GM23338 (cell line): ENCODE measurements around the gene SLC26A1. TPM values are rescaled to one million over a fixed set of nuclear protein-coding genes. Genes with fewer than 3 reads are reported as not detected.

Experiments used
- ATAC-seq: fragments of 200-7000 bp; cut with Tn5 transposase; 3 replicates; pipeline ENCODE4 v1.9.1; 2020
- DNase-seq: peaks from one replicate; pipeline ENCODE4 v3.0.0-alpha.2; 2015; ENCODE audit warnings: low spot score
- H2AFZ ChIP-seq: fragments of 200-600 bp; sonication (generic); 2 replicates; pipeline ENCODE4 v1.8.0; 2016; ENCODE audit warnings: antibody characterized with exemption, mild to moderate bottlenecking, moderate library complexity
- H3F3A ChIP-seq: fragments of 200-600 bp; sonication (generic); replicated peaks from 2 replicates; pipeline ENCODE4 v1.8.0; 2017; ENCODE audit warnings: antibody characterized with exemption, mixed run types, low read depth
- H3K27ac ChIP-seq: fragments of 200-600 bp; sonication (generic); 2 replicates; pipeline ENCODE4 v1.6.1; 2016; ENCODE audit warnings: low read depth
- H3K27me3 ChIP-seq: fragments of 200-600 bp; sonication (generic); 2 replicates; pipeline ENCODE4 v1.8.0; 2016; ENCODE audit warnings: mild to moderate bottlenecking, mixed run types, moderate library complexity; ENCODE audit not compliant: insufficient read depth
- H3K36me3 ChIP-seq: fragments of 200-600 bp; sonication (generic); 2 replicates; pipeline ENCODE4 v1.8.0; 2016; ENCODE audit warnings: mild to moderate bottlenecking; ENCODE audit not compliant: insufficient read depth
- H3K4me1 ChIP-seq: fragments of 200-600 bp; sonication (generic); 2 replicates; pipeline ENCODE4 v1.8.0; 2016; ENCODE audit warnings: mild to moderate bottlenecking, moderate library complexity; ENCODE audit not compliant: insufficient read depth
- H3K4me2 ChIP-seq: fragments of 200-600 bp; sonication (generic); 2 replicates; pipeline ENCODE4 v1.7.1; 2017; ENCODE audit warnings: mixed run types
- H3K4me3 ChIP-seq: fragments of 200-600 bp; sonication (generic); 2 replicates; pipeline ENCODE4 v1.6.1; 2016; ENCODE audit warnings: mixed run types
- H3K79me2 ChIP-seq: fragments of 200-600 bp; sonication (generic); replicated peaks from 2 replicates; pipeline ENCODE4 v1.8.0; 2017; ENCODE audit warnings: mild to moderate bottlenecking; ENCODE audit not compliant: insufficient read depth
- H3K9me2 ChIP-seq: fragments of 200-600 bp; sonication (generic); 2 replicates; pipeline ENCODE4 v1.8.0; 2017; ENCODE audit not compliant: insufficient read depth
- H4K20me1 ChIP-seq: fragments of 200-600 bp; sonication (generic); replicated peaks from 2 replicates; pipeline ENCODE4 v1.8.0; 2017; ENCODE audit warnings: mild to moderate bottlenecking; ENCODE audit not compliant: insufficient read depth
- H3K27ac Mint-ChIP-seq: 2 replicates; pipeline ENCODE4 v1.8.0; 2020; ENCODE audit warnings: inconsistent platforms, mild to moderate bottlenecking, moderate library complexity, mixed read lengths
- H3K27me3 Mint-ChIP-seq: 3 replicates; pipeline ENCODE4 v1.8.0; 2022; ENCODE audit warnings: low read depth, mild to moderate bottlenecking, moderate library complexity, mixed read lengths, inconsistent platforms; ENCODE audit not compliant: insufficient read depth, poor library complexity
- H3K36me3 Mint-ChIP-seq: 3 replicates; pipeline ENCODE4 v1.8.0; 2021; ENCODE audit warnings: low read depth, mild to moderate bottlenecking, inconsistent platforms, moderate library complexity, mixed read lengths
- H3K4me1 Mint-ChIP-seq: 3 replicates; pipeline ENCODE4 v1.8.0; 2020; ENCODE audit warnings: mild to moderate bottlenecking, inconsistent platforms, mixed read lengths
- H3K4me3 Mint-ChIP-seq: 3 replicates; pipeline ENCODE4 v1.8.0; 2021; ENCODE audit warnings: moderate library complexity, mild to moderate bottlenecking, inconsistent platforms, mixed read lengths
- H3K9me3 Mint-ChIP-seq: 3 replicates; pipeline ENCODE4 v1.8.0; 2020; ENCODE audit warnings: moderate library complexity, mild to moderate bottlenecking, inconsistent platforms, mixed read lengths
- CREB1 ChIP-seq: fragments of 250-450 bp; sonication (Bioruptor Pico); IDR thresholded peaks from 2 replicates; pipeline ENCODE4 v1.5.0; 2020; ENCODE audit warnings: low read depth, mild to moderate bottlenecking, moderate library complexity
- EZH2phosphoT487 ChIP-seq: fragments of 200-600 bp; sonication (generic); IDR thresholded peaks from one replicate; pipeline ENCODE4 v1.8.1; 2018; ENCODE audit warnings: antibody characterized with exemption; ENCODE audit not compliant: unreplicated experiment
- JUNB ChIP-seq: IDR thresholded peaks from one replicate; pipeline ENCODE4 v1.6.1; 2016; ENCODE audit warnings: antibody characterized with exemption; ENCODE audit not compliant: unreplicated experiment
- NANOG ChIP-seq: IDR thresholded peaks from 2 replicates; pipeline ENCODE4 v1.6.1; 2016; ENCODE audit warnings: antibody characterized with exemption, borderline replicate concordance
- POLR2AphosphoS5 ChIP-seq: IDR thresholded peaks from 2 replicates; pipeline ENCODE4 v1.6.1; 2016; ENCODE audit warnings: antibody characterized with exemption, low read depth
- ZNF114 ChIP-seq: fragments of 250-450 bp; sonication (Bioruptor Pico); IDR thresholded peaks from 2 replicates; pipeline ENCODE4 v1.5.0; 2020; ENCODE audit warnings: mild to moderate bottlenecking, moderate library complexity
- ZNF331 ChIP-seq: fragments of 250-450 bp; sonication (Bioruptor Pico); IDR thresholded peaks from 2 replicates; pipeline ENCODE4 v1.5.0; 2020; ENCODE audit warnings: low read depth, mild to moderate bottlenecking, moderate library complexity
- polyA plus RNA-seq: library from polyadenylated mRNA; unstranded; fragments of >200 nt; fragmentation: Nextera tagmentation; extraction: Ambion mirVana; gene quantifications from 2 replicates; pipeline ENCODE4 v1.2.1, GENCODE V29; 2016
- total RNA-seq: library from RNA; depleted of rRNA; stranded (reverse); fragments of >200 nt; shearing (Covaris generic); gene quantifications from 2 replicates; pipeline ENCODE4 v1.2.3, GENCODE V29; 2014
- TF ChIP-seq, protein P1 (sequence below): fragments of 250-450 bp; sonication (Bioruptor Pico); IDR thresholded peaks from 2 replicates; pipeline ENCODE4 v1.5.0; 2020; ENCODE audit warnings: mild to moderate bottlenecking, moderate library complexity
- TF ChIP-seq, protein P2 (sequence below), 2 experiments: fragments of 200-600 bp in 1 of 2; sonication (generic) in 1 of 2; conservative IDR thresholded peaks; 2 replicates each; pipeline versions ENCODE4 v1.5.1 to v1.6.1; 2016 to 2017; ENCODE audit warnings: antibody characterized with exemption in 2 of 2, low read depth in 2 of 2, mild to moderate bottlenecking in 2 of 2, moderate library complexity in 1 of 2

The SLC26A1 gene
- total and polyA plus RNA-seq, 2 experiments from 2014 or later = 0.10 to 0.27 TPM

DNA sequence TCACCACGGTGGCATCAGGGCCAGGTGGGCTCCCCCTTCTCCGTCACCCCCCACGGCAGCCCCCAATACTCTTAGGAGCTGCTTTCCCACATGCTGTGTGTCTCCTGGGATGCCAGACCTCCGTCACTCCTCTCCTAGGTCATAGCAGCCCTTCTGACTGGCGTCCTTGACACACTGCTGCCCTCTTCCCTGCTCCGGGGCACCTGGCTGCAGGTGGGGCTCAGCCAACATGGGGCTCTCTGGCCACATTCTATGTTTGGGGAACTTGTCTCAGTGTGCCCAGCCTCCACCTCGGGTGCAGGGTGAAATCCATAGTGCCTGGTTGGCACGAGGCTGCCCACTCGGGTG, 47.1 kb downstream of the SLC26A1 start (continued):
- TF ChIP-seq, protein P1, sequence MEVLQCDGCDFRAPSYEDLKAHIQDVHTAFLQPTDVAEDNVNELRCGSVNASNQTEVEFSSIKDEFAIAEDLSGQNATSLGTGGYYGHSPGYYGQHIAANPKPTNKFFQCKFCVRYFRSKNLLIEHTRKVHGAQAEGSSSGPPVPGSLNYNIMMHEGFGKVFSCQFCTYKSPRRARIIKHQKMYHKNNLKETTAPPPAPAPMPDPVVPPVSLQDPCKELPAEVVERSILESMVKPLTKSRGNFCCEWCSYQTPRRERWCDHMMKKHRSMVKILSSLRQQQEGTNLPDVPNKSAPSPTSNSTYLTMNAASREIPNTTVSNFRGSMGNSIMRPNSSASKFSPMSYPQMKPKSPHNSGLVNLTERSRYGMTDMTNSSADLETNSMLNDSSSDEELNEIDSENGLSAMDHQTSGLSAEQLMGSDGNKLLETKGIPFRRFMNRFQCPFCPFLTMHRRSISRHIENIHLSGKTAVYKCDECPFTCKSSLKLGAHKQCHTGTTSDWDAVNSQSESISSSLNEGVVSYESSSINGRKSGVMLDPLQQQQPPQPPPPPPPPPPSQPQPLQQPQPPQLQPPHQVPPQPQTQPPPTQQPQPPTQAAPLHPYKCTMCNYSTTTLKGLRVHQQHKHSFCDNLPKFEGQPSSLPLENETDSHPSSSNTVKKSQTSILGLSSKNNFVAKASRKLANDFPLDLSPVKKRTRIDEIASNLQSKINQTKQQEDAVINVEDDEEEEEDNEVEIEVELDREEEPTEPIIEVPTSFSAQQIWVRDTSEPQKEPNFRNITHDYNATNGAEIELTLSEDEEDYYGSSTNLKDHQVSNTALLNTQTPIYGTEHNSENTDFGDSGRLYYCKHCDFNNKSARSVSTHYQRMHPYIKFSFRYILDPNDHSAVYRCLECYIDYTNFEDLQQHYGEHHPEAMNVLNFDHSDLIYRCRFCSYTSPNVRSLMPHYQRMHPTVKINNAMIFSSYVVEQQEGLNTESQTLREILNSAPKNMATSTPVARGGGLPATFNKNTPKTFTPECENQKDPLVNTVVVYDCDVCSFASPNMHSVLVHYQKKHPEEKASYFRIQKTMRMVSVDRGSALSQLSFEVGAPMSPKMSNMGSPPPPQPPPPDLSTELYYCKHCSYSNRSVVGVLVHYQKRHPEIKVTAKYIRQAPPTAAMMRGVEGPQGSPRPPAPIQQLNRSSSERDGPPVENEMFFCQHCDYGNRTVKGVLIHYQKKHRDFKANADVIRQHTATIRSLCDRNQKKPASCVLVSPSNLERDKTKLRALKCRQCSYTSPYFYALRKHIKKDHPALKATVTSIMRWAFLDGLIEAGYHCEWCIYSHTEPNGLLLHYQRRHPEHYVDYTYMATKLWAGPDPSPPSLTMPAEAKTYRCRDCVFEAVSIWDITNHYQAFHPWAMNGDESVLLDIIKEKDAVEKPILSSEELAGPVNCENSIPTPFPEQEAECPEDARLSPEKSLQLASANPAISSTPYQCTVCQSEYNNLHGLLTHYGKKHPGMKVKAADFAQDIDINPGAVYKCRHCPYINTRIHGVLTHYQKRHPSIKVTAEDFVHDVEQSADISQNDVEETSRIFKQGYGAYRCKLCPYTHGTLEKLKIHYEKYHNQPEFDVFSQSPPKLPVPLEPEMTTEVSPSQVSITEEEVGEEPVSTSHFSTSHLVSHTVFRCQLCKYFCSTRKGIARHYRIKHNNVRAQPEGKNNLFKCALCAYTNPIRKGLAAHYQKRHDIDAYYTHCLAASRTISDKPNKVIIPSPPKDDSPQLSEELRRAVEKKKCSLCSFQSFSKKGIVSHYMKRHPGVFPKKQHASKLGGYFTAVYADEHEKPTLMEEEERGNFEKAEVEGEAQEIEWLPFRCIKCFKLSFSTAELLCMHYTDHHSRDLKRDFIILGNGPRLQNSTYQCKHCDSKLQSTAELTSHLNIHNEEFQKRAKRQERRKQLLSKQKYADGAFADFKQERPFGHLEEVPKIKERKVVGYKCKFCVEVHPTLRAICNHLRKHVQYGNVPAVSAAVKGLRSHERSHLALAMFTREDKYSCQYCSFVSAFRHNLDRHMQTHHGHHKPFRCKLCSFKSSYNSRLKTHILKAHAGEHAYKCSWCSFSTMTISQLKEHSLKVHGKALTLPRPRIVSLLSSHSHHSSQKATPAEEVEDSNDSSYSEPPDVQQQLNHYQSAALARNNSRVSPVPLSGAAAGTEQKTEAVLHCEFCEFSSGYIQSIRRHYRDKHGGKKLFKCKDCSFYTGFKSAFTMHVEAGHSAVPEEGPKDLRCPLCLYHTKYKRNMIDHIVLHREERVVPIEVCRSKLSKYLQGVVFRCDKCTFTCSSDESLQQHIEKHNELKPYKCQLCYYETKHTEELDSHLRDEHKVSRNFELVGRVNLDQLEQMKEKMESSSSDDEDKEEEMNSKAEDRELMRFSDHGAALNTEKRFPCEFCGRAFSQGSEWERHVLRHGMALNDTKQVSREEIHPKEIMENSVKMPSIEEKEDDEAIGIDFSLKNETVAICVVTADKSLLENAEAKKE = no peak

DNA sequence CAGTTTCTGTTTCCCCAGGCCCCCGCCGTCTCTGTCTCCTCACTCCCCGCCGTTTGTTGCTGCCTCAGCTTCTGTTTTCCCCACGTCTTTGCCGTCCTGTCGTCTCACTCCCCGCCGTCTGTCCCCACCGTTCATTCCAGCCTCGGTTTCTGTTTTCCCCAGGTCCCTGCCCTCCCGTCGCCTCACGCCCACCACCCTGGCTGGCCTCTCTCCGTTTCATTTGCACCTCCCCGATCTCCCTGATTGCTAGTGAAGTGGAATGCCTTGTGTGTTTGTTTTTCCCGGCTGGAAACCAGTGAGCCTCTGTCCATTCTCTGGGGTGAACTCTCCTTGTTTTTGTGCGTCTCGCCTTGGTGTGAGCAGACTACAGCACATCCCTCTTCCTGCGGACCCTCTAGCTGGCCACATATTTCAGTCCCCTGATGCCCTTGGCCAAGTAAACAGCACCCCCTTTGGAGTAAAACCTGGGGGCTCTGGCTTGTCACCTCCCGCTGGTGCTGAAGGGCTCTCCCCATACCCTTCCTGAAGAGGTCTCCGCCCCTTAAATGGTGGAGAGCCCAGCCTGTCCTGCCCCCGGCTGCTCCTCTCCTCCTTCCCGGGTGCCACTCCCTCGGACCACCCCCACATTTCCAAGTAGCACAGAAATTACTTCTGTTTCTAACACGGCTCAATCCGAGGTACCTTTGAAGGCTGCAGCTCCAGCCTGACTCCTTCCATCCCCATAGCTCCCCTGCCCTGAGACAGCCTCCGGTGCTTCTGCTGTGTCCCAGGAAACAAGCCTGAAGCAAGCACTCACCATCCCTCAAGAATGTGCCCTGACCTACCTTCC, 47.7 kb downstream of the SLC26A1 start:
- H3K4me3 ChIP-seq = no peak overlapping the region
- H3K4me1 ChIP-seq = 0 out of 2 replicates have a peak, but pooled peaks cover 4% of the 10 kb centered on the region
- H3K4me3 Mint-ChIP-seq = peak overlapping the region; percentile 52
- no peaks in the 10 kb centered on the region for H3K9me2 ChIP-seq
- 0 out of 2 replicates have a peak overlapping the region, but pooled peaks have one; percentile 23 for H2AFZ ChIP-seq
- no peaks in the 10 kb centered on the region for H4K20me1 ChIP-seq
- H3K36me3 Mint-ChIP-seq = no peaks in the 10 kb centered on the region
- H3K27me3 ChIP-seq = no peaks in the 10 kb centered on the region
- H3K4me2 ChIP-seq = peak overlapping the region; percentile 48; the same call in 1 of the 2 replicates
- no peaks in the 10 kb centered on the region for H3K36me3 ChIP-seq
- peaks cover 8% of the 10 kb centered on the region for H3K27me3 Mint-ChIP-seq
- H3K9me3 Mint-ChIP-seq = no peaks in the 10 kb centered on the region
- ATAC-seq (peak; percentile 53), DNase-seq (no peak)
- H3F3A ChIP-seq = no peaks in the 10 kb centered on the region
- no peaks in the 10 kb centered on the region for H3K79me2 ChIP-seq
- no peak overlapping the region for H3K27ac Mint-ChIP-seq
- peaks cover 12% of the 10 kb centered on the region for H3K4me1 Mint-ChIP-seq
- no peak overlapping the region for H3K27ac ChIP-seq
- TF ChIP-seq, protein P2, sequence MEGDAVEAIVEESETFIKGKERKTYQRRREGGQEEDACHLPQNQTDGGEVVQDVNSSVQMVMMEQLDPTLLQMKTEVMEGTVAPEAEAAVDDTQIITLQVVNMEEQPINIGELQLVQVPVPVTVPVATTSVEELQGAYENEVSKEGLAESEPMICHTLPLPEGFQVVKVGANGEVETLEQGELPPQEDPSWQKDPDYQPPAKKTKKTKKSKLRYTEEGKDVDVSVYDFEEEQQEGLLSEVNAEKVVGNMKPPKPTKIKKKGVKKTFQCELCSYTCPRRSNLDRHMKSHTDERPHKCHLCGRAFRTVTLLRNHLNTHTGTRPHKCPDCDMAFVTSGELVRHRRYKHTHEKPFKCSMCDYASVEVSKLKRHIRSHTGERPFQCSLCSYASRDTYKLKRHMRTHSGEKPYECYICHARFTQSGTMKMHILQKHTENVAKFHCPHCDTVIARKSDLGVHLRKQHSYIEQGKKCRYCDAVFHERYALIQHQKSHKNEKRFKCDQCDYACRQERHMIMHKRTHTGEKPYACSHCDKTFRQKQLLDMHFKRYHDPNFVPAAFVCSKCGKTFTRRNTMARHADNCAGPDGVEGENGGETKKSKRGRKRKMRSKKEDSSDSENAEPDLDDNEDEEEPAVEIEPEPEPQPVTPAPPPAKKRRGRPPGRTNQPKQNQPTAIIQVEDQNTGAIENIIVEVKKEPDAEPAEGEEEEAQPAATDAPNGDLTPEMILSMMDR (conservative IDR thresholded peaks at IDR 0.05; ENCODE audit: low read depth in 2 of 2) = no peak
- TF ChIP-seq ZNF331 (CRISPR knock-in tag) (no peak), ZNF114 (CRISPR knock-in tag) (no peak), EZH2phosphoT487 (no peak), POLR2AphosphoS5 (no peak), NANOG (no peak), JUNB (no peak), CREB1 (no peak)
